Liver (tissue), 9 donors: Measurements from ENCODE around the gene TFF2. TPM values are rescaled to one million over a fixed set of nuclear protein-coding genes. Genes with fewer than 3 reads are reported as not detected.

Experiments used
- DNase-seq: peaks from one replicate; pipeline ENCODE4 v3.0.0-alpha.2; 2017; ENCODE audit warnings: low spot score
- H3K27ac ChIP-seq, 2 donors: one replicate each; pipeline ENCODE4 v1.7.0; 2013; ENCODE audit warnings: inconsistent platforms in 2 of 2, low read length in 2 of 2, control low read depth in 1 of 2, low read depth in 1 of 2, mild to moderate bottlenecking in 1 of 2
- H3K27me3 ChIP-seq, 4 donors: one replicate each; pipeline versions ENCODE4 v1.6.1 to v1.7.0; 2013; ENCODE audit warnings: low read length in 3 of 4, inconsistent platforms in 1 of 4, mild to moderate bottlenecking in 1 of 4, moderate library complexity in 1 of 4; ENCODE audit not compliant: control insufficient read depth in 4 of 4, insufficient read depth in 4 of 4
- H3K36me3 ChIP-seq, 4 donors: one replicate each; pipeline versions ENCODE4 v1.6.1 to v1.7.0; 2013; ENCODE audit warnings: low read length in 3 of 4, mild to moderate bottlenecking in 3 of 4, low read depth in 1 of 4, moderate library complexity in 1 of 4; ENCODE audit not compliant: control insufficient read depth in 4 of 4, insufficient read depth in 3 of 4
- H3K4me1 ChIP-seq, 4 donors: one replicate each; pipeline versions ENCODE4 v1.6.1 to v1.7.0; 2013; ENCODE audit warnings: low read length in 3 of 4, mild to moderate bottlenecking in 3 of 4, moderate library complexity in 1 of 4; ENCODE audit not compliant: control insufficient read depth in 4 of 4, insufficient read depth in 4 of 4
- H3K4me3 ChIP-seq, 3 donors: one replicate each; pipeline versions ENCODE4 v1.6.1 to v1.7.0; 2013; ENCODE audit warnings: low read length in 3 of 3, control low read depth in 1 of 3, low read depth in 1 of 3, mild to moderate bottlenecking in 1 of 3
- H3K9ac ChIP-seq, 2 donors: one replicate each; pipeline ENCODE4 v1.7.0; 2013; ENCODE audit warnings: low read length in 2 of 2, mild to moderate bottlenecking in 2 of 2, moderate library complexity in 2 of 2, control low read depth in 1 of 2, low read depth in 1 of 2
- H3K9me3 ChIP-seq, 4 donors: one replicate each; pipeline versions ENCODE4 v1.6.1 to v1.7.0; 2013; ENCODE audit warnings: low read length in 3 of 4; ENCODE audit not compliant: control insufficient read depth in 4 of 4
- EGR1 ChIP-seq, 2 donors: IDR thresholded peaks; 2 replicates each; pipeline ENCODE4 v1.6.1; 2016 to 2018; ENCODE audit warnings: antibody characterized with exemption in 2 of 2, low read depth in 2 of 2
- FOXA1 ChIP-seq: IDR thresholded peaks from 2 replicates; pipeline ENCODE4 v1.6.1; 2016; ENCODE audit warnings: antibody characterized with exemption
- FOXA2 ChIP-seq: IDR thresholded peaks from 2 replicates; pipeline ENCODE4 v1.6.1; 2016; ENCODE audit warnings: antibody characterized with exemption
- GABPA ChIP-seq, 2 donors: IDR thresholded peaks in 1 of 2; conservative IDR thresholded peaks in 1 of 2; 2 replicates each; pipeline ENCODE4 v1.6.1; 2016; ENCODE audit warnings: antibody characterized with exemption in 2 of 2, mild to moderate bottlenecking in 1 of 2, moderate library complexity in 1 of 2
- HNF4A ChIP-seq, 2 donors: conservative IDR thresholded peaks; 2 replicates each; pipeline ENCODE4 v1.6.1; 2016; ENCODE audit warnings: antibody characterized with exemption in 2 of 2, mild to moderate bottlenecking in 2 of 2
- HNF4G ChIP-seq: IDR thresholded peaks from 2 replicates; pipeline ENCODE4 v1.6.1; 2016; ENCODE audit warnings: antibody characterized with exemption
- JUND ChIP-seq, 2 donors: IDR thresholded peaks; 2 replicates each; pipeline ENCODE4 v1.6.1; 2016; ENCODE audit warnings: antibody characterized with exemption in 2 of 2
- NR2F2 ChIP-seq: IDR thresholded peaks from 2 replicates; pipeline ENCODE4 v1.6.1; 2016; ENCODE audit warnings: antibody characterized with exemption
- RAD21 ChIP-seq, 2 donors: IDR thresholded peaks; 2 replicates each; pipeline ENCODE4 v1.6.1; 2016; ENCODE audit warnings: antibody characterized with exemption in 2 of 2, mild to moderate bottlenecking in 2 of 2
- RXRA ChIP-seq, 2 donors: IDR thresholded peaks; 2 replicates each; pipeline ENCODE4 v1.6.1; 2017 to 2018; ENCODE audit warnings: antibody characterized with exemption in 2 of 2, mild to moderate bottlenecking in 1 of 2
- SP1 ChIP-seq: IDR thresholded peaks from 2 replicates; pipeline ENCODE4 v1.6.1; 2018; ENCODE audit warnings: antibody characterized with exemption, mild to moderate bottlenecking
- TAF1 ChIP-seq: conservative IDR thresholded peaks from 2 replicates; pipeline ENCODE4 v1.6.1; 2016; ENCODE audit warnings: antibody characterized with exemption, mild to moderate bottlenecking
- YY1 ChIP-seq: IDR thresholded peaks from 2 replicates; pipeline ENCODE4 v1.6.1; 2016; ENCODE audit warnings: antibody characterized with exemption, mild to moderate bottlenecking
- WGBS: extraction: QIAGEN DNeasy Blood & Tissue Kit; methylation state at CpG from one replicate; pipeline ENCODE4 v1.1.7; 2013; 5-methylcytosine and 5-hydroxymethylcytosine counted together
- polyA plus RNA-seq, 2 donors: library from polyadenylated mRNA; stranded (reverse) in 1 of 2; unstranded in 1 of 2; fragments of 200-250 nt in 1 of 2; fragments of >200 nt in 1 of 2; fragmentation: Nextera tagmentation in 1 of 2; extraction: Ambion mirVana in 1 of 2; gene quantifications; one replicate each; pipeline versions ENCODE4 v1.2.1 to v1.2.3, GENCODE V29; 2013 to 2015
- total RNA-seq, 2 donors: library from RNA; depleted of rRNA; stranded (reverse); fragments of >200 nt; gene quantifications; one replicate each; pipeline ENCODE4 v1.2.3, GENCODE V29; 2014
- TF ChIP-seq, protein P1 (sequence below): IDR thresholded peaks from 2 replicates; pipeline ENCODE4 v1.6.1; 2016; ENCODE audit warnings: antibody characterized with exemption
- TF ChIP-seq, protein P2 (sequence below): fragments of 150-350 bp; IDR thresholded peaks from 2 replicates; pipeline ENCODE4 v1.5.1; 2017; ENCODE audit warnings: improper control_type of control experiment, low read depth, low read length; ENCODE audit not compliant: missing input control
- TF ChIP-seq, protein P3 (sequence below): IDR thresholded peaks from 2 replicates; pipeline ENCODE4 v1.6.1; 2016; ENCODE audit warnings: antibody characterized with exemption
- TF ChIP-seq, protein P4 (sequence below): IDR thresholded peaks from 2 replicates; pipeline ENCODE4 v1.6.1; 2016; ENCODE audit warnings: antibody characterized with exemption, mild to moderate bottlenecking
- TF ChIP-seq, protein P5 (sequence below): IDR thresholded peaks from 2 replicates; pipeline ENCODE4 v1.6.1; 2016; ENCODE audit warnings: antibody characterized with exemption
- donor health status: healthy.
- donor health status: healthy.
- donor health status: healthy.
- donor health status: healthy.
- donor health status: healthy.

Gene TFF2
- total and polyA plus RNA-seq, 4 donors = 1.0 TPM; not detected in 3

DNA sequence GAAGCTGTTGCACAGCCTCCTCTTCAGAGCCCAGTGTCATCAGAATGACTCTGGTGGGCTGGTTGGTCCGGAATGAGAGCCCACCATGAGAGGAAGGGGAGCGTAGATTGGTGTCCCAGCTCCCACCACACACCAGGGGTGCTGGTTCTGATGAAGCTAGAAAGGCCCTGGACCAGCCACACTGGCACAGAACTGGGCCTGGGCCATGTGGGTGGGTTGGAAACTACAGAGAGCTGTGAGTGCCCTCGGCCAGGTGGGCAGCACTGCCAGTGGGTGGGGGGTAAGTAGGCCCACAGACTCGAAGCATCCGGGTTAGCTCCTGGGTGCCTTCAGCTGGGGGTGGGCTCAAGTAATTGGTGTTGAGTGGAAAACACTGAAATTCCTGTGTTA lies 27.2 kb upstream of the TFF2 start:
- Histone ChIP-seq H3K27ac (no peak overlapping the region), H3K9me3 (peaks cover 0 to 5% (median 0%) of the 10 kb centered on the region in 4 donors), H3K9ac (no peak overlapping the region), H3K4me1 (no peaks in the 10 kb centered on the region), H3K36me3 (no peaks in the 10 kb centered on the region), H3K27me3 (no peaks in the 10 kb centered on the region), H3K4me3 (no peak overlapping the region)
- 83% methylated on average over 5 of the region's 5 CpGs for WGBS
- no peak for DNase-seq
- TF ChIP-seq RXRA (IDR thresholded peaks at IDR 0.05) (no peak), EGR1 (IDR thresholded peaks at IDR 0.05; ENCODE audit: low read depth in 2 of 2) (no peak), SP1 (no peak), FOXA1 (no peak), YY1 (no peak), HNF4A (conservative IDR thresholded peaks at IDR 0.05) (no peak), FOXA2 (no peak), GABPA (IDR thresholded peaks at IDR 0.05 in 1 of 2, conservative IDR thresholded peaks at IDR 0.05 in 1 of 2) (no peak), JUND (IDR thresholded peaks at IDR 0.05) (no peak), HNF4G (no peak), TAF1 (no peak), NR2F2 (no peak), RAD21 (IDR thresholded peaks at IDR 0.05) (no peak)
- TF ChIP-seq, protein P1, sequence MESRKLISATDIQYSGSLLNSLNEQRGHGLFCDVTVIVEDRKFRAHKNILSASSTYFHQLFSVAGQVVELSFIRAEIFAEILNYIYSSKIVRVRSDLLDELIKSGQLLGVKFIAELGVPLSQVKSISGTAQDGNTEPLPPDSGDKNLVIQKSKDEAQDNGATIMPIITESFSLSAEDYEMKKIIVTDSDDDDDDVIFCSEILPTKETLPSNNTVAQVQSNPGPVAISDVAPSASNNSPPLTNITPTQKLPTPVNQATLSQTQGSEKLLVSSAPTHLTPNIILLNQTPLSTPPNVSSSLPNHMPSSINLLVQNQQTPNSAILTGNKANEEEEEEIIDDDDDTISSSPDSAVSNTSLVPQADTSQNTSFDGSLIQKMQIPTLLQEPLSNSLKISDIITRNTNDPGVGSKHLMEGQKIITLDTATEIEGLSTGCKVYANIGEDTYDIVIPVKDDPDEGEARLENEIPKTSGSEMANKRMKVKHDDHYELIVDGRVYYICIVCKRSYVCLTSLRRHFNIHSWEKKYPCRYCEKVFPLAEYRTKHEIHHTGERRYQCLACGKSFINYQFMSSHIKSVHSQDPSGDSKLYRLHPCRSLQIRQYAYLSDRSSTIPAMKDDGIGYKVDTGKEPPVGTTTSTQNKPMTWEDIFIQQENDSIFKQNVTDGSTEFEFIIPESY = no peak
- TF ChIP-seq, protein P2, sequence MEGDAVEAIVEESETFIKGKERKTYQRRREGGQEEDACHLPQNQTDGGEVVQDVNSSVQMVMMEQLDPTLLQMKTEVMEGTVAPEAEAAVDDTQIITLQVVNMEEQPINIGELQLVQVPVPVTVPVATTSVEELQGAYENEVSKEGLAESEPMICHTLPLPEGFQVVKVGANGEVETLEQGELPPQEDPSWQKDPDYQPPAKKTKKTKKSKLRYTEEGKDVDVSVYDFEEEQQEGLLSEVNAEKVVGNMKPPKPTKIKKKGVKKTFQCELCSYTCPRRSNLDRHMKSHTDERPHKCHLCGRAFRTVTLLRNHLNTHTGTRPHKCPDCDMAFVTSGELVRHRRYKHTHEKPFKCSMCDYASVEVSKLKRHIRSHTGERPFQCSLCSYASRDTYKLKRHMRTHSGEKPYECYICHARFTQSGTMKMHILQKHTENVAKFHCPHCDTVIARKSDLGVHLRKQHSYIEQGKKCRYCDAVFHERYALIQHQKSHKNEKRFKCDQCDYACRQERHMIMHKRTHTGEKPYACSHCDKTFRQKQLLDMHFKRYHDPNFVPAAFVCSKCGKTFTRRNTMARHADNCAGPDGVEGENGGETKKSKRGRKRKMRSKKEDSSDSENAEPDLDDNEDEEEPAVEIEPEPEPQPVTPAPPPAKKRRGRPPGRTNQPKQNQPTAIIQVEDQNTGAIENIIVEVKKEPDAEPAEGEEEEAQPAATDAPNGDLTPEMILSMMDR = no peak
- TF ChIP-seq, protein P3, sequence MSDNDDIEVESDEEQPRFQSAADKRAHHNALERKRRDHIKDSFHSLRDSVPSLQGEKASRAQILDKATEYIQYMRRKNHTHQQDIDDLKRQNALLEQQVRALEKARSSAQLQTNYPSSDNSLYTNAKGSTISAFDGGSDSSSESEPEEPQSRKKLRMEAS = no peak
- TF ChIP-seq, protein P4, sequence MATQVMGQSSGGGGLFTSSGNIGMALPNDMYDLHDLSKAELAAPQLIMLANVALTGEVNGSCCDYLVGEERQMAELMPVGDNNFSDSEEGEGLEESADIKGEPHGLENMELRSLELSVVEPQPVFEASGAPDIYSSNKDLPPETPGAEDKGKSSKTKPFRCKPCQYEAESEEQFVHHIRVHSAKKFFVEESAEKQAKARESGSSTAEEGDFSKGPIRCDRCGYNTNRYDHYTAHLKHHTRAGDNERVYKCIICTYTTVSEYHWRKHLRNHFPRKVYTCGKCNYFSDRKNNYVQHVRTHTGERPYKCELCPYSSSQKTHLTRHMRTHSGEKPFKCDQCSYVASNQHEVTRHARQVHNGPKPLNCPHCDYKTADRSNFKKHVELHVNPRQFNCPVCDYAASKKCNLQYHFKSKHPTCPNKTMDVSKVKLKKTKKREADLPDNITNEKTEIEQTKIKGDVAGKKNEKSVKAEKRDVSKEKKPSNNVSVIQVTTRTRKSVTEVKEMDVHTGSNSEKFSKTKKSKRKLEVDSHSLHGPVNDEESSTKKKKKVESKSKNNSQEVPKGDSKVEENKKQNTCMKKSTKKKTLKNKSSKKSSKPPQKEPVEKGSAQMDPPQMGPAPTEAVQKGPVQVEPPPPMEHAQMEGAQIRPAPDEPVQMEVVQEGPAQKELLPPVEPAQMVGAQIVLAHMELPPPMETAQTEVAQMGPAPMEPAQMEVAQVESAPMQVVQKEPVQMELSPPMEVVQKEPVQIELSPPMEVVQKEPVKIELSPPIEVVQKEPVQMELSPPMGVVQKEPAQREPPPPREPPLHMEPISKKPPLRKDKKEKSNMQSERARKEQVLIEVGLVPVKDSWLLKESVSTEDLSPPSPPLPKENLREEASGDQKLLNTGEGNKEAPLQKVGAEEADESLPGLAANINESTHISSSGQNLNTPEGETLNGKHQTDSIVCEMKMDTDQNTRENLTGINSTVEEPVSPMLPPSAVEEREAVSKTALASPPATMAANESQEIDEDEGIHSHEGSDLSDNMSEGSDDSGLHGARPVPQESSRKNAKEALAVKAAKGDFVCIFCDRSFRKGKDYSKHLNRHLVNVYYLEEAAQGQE = no peak
- TF ChIP-seq, protein P5, sequence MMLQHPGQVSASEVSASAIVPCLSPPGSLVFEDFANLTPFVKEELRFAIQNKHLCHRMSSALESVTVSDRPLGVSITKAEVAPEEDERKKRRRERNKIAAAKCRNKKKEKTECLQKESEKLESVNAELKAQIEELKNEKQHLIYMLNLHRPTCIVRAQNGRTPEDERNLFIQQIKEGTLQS = no peak
